Raji (cell line): ENCODE data around the gene ZBTB20.

Experiments
- POLR2A ChIP-seq: IDR thresholded peaks from 2 replicates; pipeline ENCODE4 v1.6.1; 2011; ENCODE audit warnings: low read depth, low read length, control low read depth; ENCODE audit not compliant: insufficient read depth

The ZBTB20 gene

GRCh38 chr3:114572364-114573062 lies 574.6 kb downstream of the ZBTB20 start:
- TF ChIP-seq POLR2A, result no peak

- no peak for TF ChIP-seq POLR2A
These were observed 575.7 kb downstream of the ZBTB20 start for GRCh38 chr3:114571363-114571762.

- TF ChIP-seq POLR2A, result no peak
These were observed 577.9 kb downstream of the ZBTB20 start for GRCh38 chr3:114569186-114569585.

GRCh38 chr3:114567771-114568170 lies 579.3 kb downstream of the ZBTB20 start:
- no peak for TF ChIP-seq POLR2A

GRCh38 chr3:114566767-114567166 lies 580.3 kb downstream of the ZBTB20 start:
- no peak for TF ChIP-seq POLR2A

- TF ChIP-seq POLR2A, result no peak
These were observed 580.8 kb downstream of the ZBTB20 start for GRCh38 chr3:114566162-114566755.

- no peak for TF ChIP-seq POLR2A
These were observed 581.9 kb downstream of the ZBTB20 start for GRCh38 chr3:114565216-114565615.

GRCh38 chr3:114563720-114564119 lies 583.4 kb downstream of the ZBTB20 start:
- no peak for TF ChIP-seq POLR2A

GRCh38 chr3:114562557-114562956 lies 584.5 kb downstream of the ZBTB20 start:
- TF ChIP-seq POLR2A, result no peak

- TF ChIP-seq POLR2A, result no peak
These were observed 588.8 kb downstream of the ZBTB20 start for GRCh38 chr3:114558271-114558670.

- no peak for TF ChIP-seq POLR2A
These were observed 589.3 kb downstream of the ZBTB20 start for GRCh38 chr3:114557791-114558190.

- no peak for TF ChIP-seq POLR2A
These were observed 590.4 kb downstream of the ZBTB20 start for GRCh38 chr3:114556657-114557213.

GRCh38 chr3:114554731-114555130 lies 592.4 kb downstream of the ZBTB20 start:
- TF ChIP-seq POLR2A, result no peak

- no peak for TF ChIP-seq POLR2A
These were observed 593.0 kb downstream of the ZBTB20 start for GRCh38 chr3:114553949-114554593.

GRCh38 chr3:114552527-114552812 lies 594.6 kb downstream of the ZBTB20 start:
- no peak for TF ChIP-seq POLR2A

- no peak for TF ChIP-seq POLR2A
These were observed 595.1 kb downstream of the ZBTB20 start for GRCh38 chr3:114551770-114552526.

- TF ChIP-seq POLR2A, result no peak
These were observed 596.9 kb downstream of the ZBTB20 start for GRCh38 chr3:114550165-114550564.
